Right ventricle myocardium inferior (tissue), 1 donor: ENCODE data around the gene GAK. TPM values are rescaled to one million over a fixed set of nuclear protein-coding genes. Genes with fewer than 3 reads are reported as not detected.

Source experiments
- ATAC-seq: fragments of 200-7000 bp; cut with Tn5 transposase; one replicate; pipeline ENCODE4 v1.9.1; 2020; ENCODE audit warnings: mild to moderate bottlenecking, moderate library complexity
- DNase-seq: peaks from one replicate; pipeline ENCODE4 v3.0.0; 2021; ENCODE audit errors: missing footprints
- intact Hi-C: fragments of 100-400 bp; cut with DNase I; formaldehyde crosslinking; loops from one replicate; pipeline ENCODE4 v1.11.0; 2022
- total RNA-seq: library from RNA; stranded (reverse); fragmentation: NEBNext Ultra II Directional; extraction: Animal tissue kit (Norgen Biotek cat#: 25700); gene quantifications from one replicate; pipeline ENCODE4 v1.2.1, GENCODE V29; 2021
- donor health status: DM: no; HTN: yes; CAD: no; lungs with severe emphysema.

Gene GAK
- total RNA-seq, 1 donor from 2014 or later: 29.3 TPM

DNA sequence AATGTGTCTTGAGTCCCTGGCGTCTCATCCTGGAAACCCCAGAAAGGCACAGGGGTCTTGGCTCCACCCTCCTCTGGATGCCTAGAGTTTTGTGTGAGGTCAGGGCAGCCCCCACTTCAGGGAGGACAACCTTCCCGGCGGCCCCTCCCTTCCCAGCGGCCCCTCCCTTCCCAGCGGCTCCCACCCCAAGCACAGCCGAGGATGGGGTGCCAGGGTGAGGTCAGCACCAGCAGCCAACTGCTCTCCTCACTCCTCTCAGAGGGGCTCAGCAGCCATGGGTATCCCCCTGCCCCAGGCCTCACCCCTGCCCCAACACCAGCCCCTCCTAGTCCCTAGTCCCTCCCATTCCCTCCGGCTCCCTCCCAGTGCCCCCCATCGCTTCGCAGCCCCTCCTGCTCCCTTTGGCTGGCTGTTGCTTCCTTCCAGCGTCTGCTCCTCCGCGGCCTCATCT, 23.8 kb upstream of the GAK start:
- intact Hi-C loops: no loop called here
- ATAC-seq (no peak), DNase-seq (no peak)

DNA sequence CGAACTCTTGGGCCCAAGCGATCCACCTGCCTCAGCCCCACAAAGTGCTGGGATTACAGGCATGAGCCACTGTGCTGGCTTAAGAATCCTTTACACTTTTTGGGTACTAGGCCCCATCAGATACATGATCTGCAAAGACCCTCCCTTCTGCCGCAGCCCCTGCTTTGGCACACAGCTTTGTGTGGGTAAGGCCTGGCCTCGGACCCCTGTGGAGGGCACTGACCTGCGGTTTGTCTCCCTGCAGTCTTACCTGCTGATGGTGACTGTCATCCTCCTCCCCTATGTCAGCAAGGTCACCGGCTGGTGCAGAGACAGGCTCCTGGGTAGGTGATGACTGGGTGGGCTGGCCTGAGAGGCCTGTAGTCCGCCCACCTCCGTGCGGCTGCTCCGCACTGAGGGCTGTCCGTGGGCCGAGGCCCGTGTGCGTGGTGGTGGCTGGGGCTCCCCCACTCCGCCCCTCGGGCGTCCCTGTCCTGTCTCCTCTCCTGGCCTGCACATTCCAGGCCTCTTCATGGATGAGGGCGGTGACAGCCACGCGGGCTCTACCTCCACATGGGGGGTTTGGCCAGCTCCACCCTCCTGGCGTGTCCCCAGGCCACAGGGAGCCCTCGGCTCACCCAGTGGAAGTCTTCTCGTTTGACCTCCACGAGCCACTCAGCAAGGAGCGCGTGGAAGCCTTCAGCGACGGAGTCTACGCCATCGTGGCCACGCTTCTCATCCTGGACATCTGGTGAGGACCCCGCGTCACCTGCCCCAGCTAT, 23.2 kb upstream of the GAK start:
- no peak for ATAC-seq
- intact Hi-C loops: no loop called here
- no peak for DNase-seq

DNA sequence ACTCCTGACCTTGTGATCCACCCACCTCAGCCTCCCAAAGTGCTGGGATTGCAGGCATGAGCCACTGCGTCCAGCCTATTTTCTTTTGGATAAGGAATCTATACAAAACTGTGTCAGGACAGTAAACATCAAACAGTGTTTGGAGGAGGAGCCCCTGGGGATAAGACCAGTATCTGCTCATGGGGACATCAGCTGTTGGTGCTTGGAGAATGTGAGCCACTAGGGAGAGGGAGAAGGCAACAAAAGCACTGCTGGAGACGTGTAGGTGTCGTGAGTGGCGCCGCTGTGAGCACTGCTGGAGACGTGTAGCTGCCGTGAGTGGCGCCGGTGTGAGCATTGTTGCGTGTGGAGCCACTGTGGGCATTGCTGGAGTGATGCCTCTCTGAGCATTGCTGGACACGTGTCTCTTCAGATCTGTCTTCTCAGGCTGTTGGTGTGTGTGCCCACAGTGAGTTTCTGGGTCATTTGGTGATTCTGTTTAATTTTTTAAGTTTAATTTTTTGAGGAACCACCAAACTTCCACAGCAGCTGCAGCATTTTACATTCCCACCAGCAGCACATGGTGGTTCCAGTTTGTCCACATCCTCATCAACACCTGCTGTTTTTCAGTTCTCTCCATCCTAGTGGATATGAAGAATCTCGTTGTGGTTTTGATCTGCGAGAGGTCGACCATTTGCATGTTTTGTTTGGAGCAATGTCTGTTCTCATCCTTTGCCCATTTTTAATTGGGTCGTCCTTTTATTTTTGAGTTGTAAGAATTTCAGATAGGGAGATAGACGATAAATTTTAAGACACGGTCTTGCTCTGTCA, 22.3 kb upstream of the GAK start:
- intact Hi-C loops: no loop called here
- DNase-seq: no peak
- ATAC-seq: no peak

DNA sequence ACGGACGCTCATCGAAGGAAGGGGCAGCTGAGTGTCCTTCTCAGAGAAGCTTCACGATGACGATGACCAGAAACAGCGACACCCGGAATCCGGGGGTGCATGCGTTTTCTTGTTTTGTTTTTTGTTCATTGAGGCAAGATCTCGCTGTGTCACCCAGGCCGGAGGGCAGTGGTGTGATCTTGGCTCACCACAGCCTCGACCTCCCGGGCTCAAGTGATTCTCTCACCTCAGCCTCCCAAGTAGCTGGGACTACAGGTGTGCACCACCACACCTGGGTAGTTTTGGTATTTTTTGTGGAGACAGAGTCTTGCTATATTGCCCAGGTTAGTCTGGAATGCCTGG, 21.4 kb upstream of the GAK start:
- ATAC-seq: no peak
- DNase-seq: peak; percentile 41
- intact Hi-C loops: no loop called here

DNA sequence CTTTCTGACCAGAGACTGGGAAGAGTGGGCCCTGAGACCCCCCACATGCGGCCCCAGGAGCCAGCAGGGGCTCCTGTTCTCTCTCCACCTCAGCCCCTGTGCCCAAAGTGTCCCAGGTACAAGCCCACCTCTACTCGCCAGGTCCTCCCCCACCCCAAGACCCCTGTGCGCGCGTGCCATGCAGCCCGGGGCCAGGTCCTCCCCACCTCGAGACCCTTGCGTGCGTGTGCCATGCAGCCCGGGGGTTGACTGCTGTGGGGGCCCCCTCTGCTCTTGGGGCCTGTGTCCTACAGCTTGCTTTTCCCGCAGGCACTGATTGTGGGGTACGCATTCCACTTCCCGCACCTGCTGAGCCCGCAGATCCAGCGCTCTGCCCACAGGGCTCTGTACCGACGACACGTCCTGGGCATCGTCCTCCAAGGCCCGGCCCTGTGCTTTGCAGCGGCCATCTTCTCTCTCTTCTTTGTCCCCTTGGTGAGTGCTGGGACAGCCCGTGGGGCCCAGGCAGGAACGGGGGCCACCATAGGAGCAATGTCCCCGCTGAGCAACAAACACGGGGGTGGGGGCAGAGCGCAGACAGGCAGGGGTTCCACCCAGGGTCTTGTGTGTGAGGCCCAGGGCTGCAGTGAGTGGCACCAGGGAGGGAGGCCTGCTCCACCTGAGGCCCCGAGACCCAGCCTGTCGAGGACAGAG, 20.9 kb upstream of the GAK start:
- DNase-seq: peak; percentile 46
- no peak for ATAC-seq
- intact Hi-C loops: no loop called here

DNA sequence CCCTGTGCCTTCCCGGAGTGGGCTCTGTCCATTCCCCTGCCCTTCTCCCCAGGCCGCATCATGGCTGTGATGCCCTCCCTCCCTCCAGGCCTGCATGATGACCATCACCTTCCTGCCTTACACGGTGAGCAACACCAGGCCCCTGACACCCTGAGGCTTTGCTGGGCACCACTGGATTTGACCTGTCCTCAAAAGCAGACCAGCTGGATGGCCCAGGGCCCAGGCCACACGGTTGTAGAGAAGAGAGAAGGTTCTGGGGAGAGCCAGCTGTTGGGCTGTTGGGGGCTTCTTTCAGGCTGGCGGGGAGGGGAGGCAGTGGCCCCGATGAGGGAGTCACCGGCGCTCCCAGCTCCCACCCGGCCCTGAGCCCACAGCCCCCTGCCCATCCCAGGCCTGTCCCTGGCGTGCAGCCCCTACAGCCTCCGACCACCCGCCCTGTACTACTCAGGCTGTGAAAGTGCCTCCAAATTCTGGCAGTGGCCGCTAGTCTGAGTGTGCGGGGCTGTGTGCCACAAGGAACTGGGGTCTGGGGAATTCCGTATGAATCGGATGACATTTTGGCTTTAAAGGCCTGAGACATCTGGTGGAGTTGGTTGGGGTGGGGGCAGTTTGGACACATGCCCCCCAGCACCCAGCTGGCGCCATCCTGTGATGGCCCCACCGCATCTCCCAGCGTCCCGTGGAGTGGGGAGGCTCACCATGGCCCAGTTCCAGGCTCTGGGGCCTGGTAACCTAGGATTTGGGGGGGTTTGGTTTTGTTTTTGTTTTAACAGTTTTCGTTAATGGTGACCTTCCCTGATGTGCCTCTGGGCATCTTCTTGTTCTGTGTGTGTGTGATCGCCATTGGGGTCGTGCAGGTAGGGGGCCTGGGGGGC, 19.7 kb upstream of the GAK start:
- intact Hi-C loops: no loop called here
- peak; percentile 51 for DNase-seq

DNA sequence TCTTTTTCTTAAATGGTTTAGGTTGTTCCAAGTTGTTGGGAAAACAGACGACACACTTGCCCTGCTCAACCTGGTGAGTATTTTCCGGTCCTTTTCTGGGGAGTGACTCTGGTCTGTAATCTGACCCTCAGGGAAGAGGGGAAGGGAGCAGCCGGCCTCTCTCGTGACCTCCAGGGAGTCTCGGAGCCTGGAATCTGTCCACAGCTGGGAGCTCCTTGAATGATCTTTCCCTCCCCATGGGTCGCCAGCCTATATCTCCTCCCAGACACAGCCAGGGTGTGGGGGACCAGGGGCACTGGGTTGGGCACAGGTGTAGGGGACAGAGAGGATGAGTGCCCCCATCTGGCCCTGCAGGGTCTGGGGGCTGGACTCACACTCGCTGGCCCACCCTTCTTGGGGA, 19.1 kb upstream of the GAK start:
- no peak for DNase-seq
- no peak for ATAC-seq
- intact Hi-C loops: no loop called here

More for the DNA sequence above, 19.7 kb upstream of the GAK start:
- ATAC-seq: no peak

DNA sequence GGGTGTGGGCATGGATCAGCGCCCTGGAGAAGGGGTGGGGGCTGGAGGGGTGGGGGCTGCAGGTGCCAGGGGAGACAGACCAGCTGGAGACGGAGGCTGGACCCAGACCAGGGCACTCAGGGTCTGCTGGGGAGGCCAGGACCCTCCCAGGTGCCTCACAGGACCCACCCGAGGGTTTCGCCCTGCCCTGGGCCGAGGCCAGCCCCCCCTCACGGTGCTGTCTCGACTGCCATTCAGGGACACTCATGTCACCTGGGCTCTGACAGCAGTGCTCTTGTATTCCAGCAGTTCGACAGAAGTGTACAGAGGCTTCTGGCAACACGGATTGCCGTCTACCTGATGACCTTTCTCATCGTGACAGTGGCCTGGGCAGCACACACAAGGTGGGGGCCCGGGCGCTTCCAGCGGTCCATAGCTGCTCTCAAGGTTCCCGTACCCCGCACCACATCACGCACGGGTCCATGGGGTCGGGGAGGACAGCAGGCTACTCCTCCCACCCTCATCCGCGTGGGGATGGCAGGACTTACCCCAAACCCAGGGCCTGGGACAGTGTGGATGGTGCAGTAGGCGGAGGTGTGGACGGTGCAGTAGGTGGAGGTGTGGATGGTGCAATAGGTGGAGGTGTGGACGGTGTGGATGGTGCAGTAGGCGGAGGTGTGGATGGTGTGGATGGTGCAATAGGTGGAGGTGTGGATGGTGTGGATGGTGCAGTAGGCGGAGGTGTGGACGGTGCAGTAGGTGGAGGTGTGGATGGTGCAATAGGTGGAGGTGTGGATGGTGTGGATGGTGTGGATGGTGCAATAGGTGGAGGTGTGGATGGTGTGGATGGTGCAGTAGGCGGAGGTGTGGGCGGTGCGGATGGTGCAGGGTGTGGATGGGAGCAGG, 18.3 kb upstream of the GAK start:
- ATAC-seq: no peak
- peak; percentile 30 for DNase-seq
- intact Hi-C loops: no loop called here

DNA sequence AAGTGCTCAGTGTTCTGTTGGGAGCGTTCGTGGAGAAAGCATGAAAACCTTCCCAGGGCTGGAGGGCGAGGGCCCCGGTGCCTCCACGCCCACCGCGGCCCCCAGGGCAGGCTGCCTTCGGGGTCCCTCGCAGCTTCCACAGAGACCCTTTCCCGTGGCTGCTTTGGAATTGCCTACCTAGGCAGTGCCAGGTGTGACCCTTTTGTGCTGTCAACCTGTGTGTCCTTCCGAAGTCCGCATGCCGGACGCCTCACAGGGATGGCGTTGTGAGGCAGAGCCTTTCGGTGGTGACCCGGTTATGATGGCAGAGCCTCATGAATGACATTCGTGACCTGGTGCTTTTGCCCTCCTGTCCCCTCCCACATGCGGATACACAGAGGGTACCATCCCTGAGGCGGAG, 17.5 kb upstream of the GAK start:
- ATAC-seq: no peak
- intact Hi-C loops: no loop called here
- DNase-seq: peak; percentile 20

DNA sequence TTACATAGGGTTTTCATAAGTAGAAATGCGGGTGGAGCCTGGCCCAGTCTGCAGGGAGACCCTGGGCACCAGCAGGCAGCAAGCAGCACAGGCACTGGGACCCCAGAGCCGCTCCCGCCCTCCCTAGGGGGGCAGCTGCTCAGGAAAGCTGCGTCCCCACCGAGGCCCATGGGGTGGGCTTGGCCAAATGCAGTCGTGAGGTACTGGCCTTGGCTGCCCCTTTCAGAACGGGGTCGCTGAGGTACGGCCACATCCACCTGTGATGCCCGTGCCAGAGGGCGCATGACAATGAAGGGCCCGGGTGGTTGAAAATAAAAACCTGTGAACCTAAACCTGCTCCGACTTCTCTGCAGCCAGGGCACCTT, 16.8 kb upstream of the GAK start:
- no peak for ATAC-seq
- intact Hi-C loops: no loop called here
- peak; percentile 14 for DNase-seq

DNA sequence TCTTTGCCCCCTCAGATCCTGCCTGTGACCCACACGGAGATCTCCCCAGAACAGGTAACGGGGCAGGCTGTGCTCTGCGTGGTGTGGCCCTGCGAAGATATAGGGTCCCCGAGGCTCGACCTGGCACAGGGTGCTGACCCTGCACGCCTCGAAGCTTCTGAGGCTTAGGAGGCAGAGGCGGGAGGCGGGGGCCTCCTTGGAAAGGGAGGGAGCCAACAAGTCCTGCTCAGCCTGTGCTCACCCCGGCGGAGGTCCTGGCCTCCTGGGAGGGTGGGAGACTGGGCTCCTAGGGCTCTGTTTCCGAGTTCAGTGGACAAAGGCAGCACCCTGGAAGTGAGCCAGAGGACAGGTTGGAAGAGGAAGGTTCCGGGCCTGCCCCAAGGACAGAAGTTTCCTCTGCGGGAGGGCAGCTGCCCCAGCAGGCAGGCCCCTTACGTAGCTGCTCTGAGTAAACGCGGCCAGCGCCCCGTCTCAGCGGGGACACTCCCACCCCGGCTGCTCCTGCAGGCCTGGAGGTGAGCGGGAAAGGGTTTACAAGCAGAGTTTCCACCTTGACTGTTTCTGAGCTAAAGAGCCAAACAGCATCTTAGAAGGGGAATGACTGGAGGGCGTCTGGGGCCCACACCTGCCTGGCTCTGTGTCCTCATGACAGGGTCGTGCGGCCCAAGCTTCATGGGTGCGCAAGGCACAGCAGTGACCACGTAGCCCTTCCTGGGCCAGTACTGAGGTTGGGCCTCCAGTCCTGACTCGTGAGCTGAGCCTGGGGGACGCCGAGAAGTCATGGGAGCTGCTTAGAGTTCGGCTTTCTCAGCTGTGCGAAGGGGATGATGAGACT, 16.2 kb upstream of the GAK start:
- DNase-seq: peak; percentile 61
- intact Hi-C loops: no loop called here
- ATAC-seq: no peak

DNA sequence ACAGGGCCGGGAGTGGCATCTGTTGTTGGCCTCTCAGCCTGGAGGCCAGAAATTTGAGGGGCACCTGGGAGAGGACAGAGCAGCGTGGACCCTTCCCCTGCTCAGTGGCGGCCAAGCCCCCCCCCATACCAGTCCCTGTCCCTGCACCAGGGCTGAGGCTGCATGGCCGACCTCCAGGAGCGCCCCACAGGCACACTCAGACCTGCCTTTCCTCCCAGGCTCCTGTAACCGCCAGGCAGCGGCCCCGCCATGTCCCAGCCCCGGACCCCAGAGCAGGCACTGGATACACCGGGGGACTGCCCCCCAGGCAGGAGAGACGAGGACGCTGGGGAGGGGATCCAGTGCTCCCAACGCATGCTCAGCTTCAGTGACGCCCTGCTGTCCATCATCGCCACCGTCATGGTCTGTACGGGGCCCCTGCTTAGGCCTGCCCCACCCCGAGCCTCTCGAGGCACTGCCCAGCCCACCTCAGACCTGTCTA, 15.4 kb upstream of the GAK start:
- peak; percentile 31 for DNase-seq
- no peak for ATAC-seq
- intact Hi-C loops: no loop called here

DNA sequence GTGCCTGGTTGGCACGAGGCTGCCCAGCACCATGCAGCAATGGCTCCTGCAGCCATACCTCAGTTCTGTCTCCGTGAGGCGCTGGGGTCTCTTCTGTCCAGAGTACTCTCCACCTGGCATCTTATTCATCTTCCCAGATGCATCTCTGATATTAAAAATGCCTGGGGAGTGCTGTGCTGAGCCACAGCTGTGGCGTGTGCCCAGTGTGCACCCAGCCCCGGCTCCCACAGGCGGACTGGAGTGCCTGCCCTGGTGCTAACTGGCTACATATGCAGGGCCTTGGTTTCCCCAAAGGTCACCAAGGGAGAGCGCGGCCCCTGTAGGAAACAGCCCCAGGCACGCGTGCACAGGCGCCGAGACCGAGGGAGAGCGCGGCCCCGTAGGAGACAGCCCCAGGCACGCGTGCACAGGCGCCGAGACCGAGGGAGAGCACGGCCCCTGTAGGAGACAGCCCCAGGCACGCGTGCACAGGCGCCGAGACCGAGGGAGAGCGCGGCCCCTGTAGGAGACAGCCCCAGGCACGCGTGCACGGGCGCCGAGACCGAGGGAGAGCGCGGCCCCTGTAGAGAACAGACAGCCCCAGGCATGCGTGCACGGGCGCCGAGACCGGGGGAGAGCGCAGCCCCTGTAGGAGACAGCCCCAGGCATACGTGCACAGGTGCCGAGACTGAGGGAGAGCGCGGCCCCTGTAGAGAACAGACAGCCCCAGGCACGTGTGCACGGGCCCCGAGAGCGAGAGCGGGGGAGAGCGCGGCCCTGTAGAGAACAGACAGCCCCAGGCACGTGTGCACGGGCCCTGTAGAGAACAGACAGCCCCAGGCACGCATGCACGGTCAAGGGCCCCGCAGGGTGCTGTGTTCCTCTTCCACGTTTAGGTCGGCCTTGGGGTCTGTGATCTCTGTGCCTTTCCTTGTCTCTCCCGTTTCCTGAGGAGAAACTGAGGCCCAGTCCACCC, 14.7 kb upstream of the GAK start:
- no peak for DNase-seq
- intact Hi-C loops: no loop called here
- no peak for ATAC-seq

DNA sequence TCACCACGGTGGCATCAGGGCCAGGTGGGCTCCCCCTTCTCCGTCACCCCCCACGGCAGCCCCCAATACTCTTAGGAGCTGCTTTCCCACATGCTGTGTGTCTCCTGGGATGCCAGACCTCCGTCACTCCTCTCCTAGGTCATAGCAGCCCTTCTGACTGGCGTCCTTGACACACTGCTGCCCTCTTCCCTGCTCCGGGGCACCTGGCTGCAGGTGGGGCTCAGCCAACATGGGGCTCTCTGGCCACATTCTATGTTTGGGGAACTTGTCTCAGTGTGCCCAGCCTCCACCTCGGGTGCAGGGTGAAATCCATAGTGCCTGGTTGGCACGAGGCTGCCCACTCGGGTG, 14.0 kb upstream of the GAK start:
- DNase-seq: no peak

DNA sequence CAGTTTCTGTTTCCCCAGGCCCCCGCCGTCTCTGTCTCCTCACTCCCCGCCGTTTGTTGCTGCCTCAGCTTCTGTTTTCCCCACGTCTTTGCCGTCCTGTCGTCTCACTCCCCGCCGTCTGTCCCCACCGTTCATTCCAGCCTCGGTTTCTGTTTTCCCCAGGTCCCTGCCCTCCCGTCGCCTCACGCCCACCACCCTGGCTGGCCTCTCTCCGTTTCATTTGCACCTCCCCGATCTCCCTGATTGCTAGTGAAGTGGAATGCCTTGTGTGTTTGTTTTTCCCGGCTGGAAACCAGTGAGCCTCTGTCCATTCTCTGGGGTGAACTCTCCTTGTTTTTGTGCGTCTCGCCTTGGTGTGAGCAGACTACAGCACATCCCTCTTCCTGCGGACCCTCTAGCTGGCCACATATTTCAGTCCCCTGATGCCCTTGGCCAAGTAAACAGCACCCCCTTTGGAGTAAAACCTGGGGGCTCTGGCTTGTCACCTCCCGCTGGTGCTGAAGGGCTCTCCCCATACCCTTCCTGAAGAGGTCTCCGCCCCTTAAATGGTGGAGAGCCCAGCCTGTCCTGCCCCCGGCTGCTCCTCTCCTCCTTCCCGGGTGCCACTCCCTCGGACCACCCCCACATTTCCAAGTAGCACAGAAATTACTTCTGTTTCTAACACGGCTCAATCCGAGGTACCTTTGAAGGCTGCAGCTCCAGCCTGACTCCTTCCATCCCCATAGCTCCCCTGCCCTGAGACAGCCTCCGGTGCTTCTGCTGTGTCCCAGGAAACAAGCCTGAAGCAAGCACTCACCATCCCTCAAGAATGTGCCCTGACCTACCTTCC, 13.4 kb upstream of the GAK start:
- DNase-seq: no peak
- ATAC-seq: no peak
- intact Hi-C loops: no loop called here

More for the DNA sequence above, 14.0 kb upstream of the GAK start:
- ATAC-seq: no peak
- intact Hi-C loops: no loop called here
